GM19351 (cell line): ENCODE data around the gene ESR1.
"Not testable (repeated sequence)": the region's sequence is repeated elsewhere in the genome, so short reads cannot be mapped to it uniquely, and the experiment has no call there.

ENCODE experiments used
- ATAC-seq: cut with Tn5 transposase; IDR thresholded peaks from one replicate; pipeline ENCODE4 v1.9.1; 2021; ENCODE audit warnings: mild to moderate bottlenecking, moderate library complexity; ENCODE audit not compliant: unreplicated experiment

Gene ESR1

GRCh38 chr6:152050451-152051195, 243.1 kb downstream of the ESR1 start:
- ATAC-seq = no peak

DNA sequence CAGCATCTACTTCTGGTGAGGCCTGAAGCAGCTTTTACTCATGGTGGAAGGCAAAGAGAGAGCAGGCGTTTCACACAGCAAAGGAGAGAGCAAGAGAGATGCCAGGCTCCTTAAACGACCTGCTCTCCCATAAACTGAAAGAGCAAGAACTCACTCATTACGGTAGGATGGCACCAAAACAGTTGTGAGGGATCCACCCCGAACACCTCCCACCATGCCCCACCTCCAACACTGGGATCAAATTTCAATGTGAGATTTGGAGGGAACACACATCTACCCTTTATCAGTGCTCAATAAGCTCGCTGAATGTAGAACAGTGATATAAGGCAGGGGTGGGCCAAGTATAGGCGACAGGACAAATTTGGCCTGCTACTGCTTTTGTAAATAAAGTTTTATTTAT, 244.6 kb downstream of the ESR1 start:
- ATAC-seq = no peak

DNA sequence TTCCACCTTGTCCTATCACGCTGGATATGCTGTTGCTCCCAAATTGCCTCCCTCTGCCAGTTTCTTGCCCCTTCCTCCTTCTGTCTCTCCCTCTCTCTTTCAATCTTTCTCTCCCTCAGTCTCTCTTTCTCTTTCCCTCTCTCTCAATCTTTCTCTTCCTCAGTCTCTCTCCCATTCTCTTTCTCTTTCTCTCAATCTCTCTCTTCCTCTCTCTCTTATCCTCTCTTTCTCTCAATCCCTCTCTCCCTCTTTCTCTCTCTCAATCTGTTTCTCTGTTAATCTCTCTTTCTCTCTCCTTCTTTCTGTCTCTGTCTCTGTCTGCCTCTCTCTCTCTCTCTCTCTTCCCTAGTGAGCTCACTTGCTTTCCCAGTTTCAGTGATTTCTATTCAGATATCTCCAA, 245.8 kb downstream of the ESR1 start:
- no peak for ATAC-seq

DNA sequence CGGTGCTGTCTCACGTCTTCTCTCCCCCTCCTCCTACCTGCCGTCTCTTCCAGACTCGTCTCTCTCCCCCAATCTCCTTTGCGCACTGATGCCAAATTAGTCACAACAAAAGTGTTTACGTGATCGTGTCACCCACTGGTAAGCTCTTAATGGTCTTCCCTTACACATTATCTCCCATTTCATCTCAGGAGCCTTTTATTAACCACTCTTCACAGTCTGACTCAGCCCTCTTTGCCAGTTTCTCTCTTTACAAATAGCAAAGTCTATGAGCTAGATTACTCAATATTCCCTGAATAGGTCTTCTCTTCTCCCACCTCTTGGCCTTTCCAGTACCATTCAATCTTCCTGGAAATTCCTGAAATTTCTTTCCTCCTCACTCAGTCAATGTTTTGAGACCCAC, 247.0 kb downstream of the ESR1 start:
- no peak for ATAC-seq

DNA sequence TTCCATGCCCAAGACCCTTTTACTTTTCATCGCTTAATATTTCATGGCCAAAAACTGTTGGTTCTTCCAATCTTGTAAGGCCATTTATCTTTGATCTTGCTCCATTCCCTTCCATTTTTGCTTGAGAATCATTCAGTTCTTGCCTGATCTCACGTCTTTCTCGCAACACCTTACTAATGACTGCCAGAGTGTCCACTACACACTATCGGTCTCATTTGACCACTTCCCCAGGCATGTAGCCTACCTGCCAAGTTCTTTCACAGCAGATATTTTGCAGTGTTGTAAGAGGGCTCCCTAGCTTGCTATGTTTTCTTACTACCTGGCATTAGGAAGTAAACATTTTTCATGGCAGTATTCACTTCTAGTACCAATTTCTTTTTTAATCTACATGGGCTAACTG, 248.0 kb downstream of the ESR1 start:
- no peak for ATAC-seq

DNA sequence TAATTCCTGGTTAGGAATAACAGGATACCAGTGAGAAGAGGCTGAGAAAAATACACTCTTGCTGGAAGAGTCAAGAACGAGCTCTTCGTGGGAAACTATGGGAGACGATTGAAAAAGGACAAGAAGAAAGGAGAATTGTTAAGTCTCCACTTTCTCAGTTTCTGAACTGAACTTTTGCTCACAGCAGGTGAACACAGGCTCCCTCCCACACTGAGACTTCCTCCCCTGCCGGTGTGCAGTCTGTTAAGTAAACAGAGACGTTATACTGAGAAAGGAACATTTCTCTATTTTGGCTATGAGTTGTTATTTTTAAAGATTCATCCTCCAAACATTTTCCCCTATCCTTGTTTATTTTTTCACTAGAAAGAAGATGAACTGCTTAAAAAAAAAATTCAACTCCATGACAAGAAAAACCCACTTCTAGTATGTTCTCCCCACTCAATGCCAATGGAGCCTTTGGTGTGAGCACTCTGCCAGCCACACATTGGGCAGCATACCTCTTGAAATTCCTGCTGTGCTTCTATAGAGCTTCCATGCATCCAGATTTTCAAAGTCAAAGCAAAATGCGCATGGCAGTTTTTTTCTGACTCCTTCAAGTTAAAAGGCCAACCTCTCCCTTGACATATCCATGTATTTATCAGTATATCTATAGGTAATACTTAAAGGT, 250.5 kb downstream of the ESR1 start:
- ATAC-seq = peak; percentile 56

DNA sequence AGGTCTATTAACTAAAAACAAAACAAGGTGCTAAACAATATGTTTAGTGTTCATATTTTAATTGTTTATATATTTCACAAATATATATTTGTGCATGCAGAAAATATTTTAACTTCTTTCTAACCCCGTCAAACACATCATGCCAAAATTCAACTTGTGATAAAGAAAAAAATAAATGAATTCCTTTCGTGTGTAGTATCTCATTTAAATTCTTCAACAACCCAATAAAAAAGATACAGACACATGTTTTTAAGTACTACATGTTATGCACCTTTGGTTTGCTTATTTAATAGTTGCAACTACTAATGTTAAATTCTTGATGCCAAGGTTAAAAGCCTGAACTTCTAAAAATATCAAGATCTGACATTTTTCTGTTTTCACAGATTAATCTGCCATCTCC, 252.4 kb downstream of the ESR1 start:
- ATAC-seq = no peak

DNA sequence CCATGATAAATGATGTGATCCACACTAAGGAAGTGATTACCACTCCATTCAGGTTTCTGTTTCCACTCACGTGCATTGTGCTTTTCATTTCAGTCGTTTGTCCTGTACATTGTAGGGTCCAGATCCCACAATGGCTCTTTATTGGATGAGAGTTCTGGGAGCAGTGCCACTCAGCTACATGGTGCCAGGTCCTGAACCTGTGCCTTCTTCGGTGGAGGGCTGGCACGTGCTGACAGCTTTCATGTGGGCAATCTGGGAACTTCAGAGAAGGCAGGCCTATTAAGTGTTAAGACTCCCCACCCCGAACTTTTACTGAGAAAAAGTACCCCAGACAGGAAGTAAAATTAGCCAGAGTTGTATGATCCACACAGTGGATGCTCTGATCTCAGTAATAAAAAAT, 255.0 kb downstream of the ESR1 start:
- ATAC-seq = no peak

DNA sequence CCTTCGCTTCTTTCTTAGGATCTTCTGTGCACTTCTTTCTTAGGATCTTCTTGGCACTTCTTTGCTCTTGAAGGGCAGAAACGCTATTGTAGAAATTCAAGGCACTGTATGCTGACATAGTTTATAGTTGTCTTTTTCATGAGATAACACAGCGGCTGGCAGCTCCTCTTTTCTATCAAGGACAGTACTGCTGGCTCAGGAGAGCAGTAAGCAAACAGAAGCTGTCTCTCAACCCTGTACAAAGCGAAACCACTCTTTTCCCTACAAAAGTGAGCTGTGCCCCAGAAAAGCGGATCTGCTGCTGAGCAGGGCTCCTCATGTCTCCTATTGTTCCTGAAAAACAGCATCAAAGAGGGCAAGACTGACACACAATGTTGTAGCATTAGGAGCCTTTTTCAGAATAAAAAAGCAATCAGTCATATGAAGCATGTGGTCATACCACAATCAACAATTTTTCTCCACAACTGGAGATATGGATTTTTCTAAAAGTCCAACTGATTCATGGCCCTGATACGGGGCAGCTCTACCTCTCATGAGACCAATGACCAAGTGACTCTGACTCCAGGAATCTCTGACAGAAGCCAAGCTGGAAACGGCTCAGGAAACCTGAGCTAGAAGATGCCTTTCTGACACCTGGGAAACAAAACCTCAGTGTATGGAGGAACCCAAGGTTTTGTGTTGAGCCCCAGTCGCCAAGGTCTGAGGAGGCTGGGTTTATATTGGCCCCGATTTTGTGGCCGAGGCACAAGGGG, 255.9 kb downstream of the ESR1 start:
- ATAC-seq = no peak

- no peak for ATAC-seq
Observed at GRCh38 chr6:152068622-152069261, 261.3 kb downstream of the ESR1 start.

DNA sequence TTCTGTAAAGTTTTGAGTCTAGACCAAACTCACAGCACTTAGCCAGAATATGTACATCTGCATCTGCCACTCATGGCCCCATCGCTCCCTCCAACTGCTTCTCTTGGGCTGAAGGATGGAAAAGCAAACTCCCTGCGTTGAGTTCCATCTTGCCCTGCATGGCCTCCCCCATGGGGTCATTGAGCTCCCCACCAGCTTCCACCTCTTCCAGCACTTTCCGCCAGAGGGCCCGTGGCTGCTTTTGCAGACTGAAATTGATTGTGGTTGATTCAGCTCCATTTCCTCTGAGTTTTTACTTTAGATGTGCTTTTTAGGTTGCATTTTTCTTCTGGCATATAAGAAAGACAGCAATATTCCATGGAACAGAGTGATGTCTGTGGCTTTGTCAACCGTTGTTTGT, 263.1 kb downstream of the ESR1 start:
- ATAC-seq = no peak

GRCh38 chr6:152071318-152071717, 263.8 kb downstream of the ESR1 start:
- no peak for ATAC-seq

DNA sequence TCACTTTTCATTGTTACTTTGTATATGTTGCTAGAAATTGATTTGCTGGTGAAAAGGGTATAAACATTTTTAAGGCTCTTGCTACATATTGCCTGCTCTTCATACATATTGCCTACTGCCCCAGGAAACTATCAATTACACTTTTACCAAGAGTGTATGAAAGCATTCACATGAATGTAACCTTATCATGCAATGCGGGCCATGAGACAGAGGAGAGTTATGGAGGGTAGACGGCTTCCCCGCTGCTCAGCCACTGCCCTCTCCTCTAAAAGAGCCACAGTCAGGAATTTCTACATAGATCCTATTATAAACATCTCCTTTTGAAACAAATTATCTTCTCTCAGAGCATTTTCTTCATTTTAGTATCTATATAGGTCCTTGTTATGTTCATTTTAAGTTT, 264.4 kb downstream of the ESR1 start:
- no peak for ATAC-seq

- not testable (repeated sequence) for ATAC-seq
Observed at GRCh38 chr6:152076242-152076641, 268.8 kb downstream of the ESR1 start.

DNA sequence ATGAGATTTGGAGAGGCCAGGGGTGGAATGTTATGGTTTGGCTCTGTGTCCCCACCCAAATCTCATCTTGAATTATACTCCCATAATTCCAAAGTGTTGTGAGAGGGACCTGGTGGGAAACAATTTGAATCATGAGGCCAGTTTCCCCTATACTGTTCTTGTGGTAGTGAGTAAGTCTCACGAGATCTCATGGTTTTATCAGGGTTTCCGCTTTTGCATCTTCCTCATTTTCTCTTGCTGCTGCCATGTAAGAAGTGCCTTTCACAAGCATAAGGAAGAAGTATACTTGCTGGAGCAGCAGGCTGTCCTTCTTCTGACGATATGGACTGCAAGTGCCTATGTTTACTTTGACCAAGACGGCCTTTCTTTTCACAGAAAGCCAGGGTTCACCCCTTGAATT, 270.5 kb downstream of the ESR1 start:
- ATAC-seq = no peak

DNA sequence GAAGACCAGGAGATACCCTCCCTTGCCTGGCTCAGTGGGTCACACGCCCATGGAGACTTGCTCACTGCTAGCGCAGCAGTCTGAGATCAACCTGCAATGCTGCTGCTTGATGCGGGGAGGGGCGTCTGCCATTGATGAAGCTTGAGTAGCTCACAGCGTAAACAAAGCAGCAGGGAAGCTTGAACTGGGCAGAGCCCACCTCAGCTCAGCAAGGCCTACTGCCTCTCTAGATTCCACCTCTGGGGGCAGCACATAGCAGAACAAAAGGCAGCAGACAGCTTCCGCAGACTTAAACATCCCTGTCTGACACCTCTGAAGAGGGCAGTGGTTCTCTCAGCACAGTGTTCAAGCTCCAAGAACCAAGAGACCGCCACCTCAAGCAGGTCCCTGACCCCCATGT, 271.3 kb downstream of the ESR1 start:
- ATAC-seq = no peak

DNA sequence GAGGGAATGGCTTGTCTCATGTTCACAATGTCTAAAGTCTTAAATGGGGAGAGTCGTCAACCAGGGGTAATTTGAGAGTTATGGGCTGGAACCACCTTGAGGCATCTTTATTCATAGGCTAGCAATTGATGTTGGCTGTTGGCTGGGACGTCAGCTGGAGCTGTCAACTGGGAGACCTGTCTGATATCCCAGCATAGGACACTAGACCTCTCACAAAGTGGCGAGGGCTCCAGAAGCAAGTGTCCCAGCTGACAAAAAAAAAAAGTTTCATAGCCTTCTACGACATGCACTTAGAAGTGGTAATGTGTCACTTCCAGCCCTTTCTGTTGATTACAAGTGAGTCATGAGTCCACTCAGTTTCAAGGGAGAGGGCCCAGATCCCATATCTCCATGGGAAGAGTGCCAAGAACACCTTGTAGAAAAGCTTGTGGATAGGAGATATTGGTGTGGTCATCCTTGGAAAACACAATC, 278.0 kb downstream of the ESR1 start:
- ATAC-seq = no peak

DNA sequence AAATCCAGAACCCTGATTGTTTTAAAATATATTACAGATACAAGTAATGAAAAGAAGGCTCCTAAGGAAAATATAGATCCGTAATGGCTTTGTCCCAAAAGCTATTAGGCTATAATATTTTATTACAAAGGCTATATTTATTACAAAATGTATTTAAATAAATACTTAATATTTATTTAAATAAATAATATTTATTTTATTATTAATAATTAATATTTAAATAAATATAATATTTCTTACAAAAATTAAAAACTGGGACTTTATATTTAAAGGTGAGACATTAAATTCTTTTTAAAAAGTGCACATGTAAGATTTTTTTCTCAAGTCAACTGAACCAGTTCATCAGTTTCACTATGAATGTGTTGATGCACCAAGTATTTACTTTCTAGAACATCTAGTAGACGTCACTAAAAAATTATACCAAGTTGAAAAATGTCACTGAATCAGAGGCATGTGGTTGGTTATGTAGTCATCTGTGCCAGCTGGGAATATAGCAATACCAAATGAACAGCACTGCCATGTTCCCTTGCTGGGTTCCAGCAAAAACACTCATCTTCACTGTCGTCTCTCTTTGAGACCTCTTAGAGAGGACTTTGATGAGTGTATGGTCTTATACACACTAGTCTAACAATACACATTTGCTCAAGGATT, 278.9 kb downstream of the ESR1 start:
- ATAC-seq = no peak

DNA sequence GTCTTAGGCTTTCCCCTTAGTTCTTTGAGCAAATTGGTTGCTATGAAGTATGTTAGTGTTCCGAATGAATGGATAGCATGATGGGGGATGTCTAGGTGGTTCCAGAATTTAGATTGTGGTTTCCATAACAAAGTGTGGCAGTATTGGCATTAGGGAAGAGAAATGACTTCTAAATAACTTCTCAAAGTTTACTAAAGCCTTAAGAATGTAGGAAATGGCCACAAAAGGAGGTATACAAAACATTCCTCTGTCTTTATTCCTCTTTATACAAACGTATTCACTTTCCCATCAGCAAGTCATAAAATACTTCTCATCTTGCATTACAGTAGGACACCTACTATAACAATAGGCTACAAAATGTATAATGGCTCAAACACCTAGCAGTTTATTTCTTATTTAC, 279.6 kb downstream of the ESR1 start:
- ATAC-seq = no peak

GRCh38 chr6:152087701-152088100, 280.2 kb downstream of the ESR1 start:
- ATAC-seq = no peak

DNA sequence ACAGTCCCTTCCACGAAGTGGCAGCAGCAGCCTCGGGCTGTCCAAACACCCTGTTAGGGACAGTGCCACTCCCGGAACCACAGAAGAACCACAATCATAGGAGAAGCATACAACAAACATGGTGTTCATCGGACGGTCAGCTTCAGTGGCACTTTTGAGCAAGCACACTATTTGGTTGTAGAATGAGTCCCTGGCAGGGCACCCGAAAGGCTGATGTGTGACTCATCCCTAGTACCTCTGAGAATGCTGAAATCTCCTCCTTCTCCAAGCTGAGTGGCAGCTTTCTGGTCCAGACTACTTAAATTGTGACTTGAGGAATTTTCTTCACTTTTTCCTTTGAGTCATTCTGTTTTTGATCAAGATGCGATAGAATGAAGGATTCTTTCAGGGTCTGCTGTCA, 282.5 kb downstream of the ESR1 start:
- no peak for ATAC-seq
